ENCODE data around the gene SH3PXD2B.

The SH3PXD2B gene

DNA sequence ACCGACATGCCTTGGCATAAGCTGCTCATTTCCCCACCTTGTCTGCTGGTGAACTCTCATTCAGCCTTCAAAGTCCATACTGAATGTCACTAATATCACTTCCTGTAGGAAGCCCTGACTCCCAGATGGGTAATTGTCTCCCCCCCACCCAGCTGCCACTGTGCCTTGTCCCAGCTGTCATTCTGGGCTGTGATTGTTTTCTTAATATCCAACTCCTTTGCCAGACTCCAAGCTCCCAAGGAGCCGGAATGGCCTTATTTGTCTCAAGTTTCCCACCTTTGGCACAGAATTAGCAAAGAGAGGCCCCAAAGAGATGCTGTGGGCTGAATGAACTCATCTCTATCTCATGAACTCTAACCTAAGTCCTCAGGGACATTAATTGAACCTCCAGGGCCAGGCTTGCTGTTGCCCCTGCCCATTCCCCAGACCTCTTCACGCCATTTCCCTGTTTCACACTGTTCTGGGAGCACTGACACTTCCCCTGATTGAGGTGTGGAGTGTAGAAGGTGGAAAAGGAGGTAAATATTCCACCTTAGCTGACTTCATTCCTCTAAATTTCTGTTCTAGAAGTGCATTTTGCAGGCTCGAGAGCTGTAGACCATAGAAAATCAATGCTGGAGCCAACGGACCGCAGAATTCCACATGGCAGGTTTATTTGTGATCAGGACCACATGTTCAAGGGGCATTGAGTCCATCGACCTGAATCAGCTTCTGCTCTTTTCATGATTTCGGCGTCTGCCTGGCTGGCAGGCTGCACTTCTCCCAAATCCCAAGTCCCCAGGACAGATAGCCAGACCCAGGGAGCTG is 4.9 kb upstream of the SH3PXD2B start:
- H2AFZ ChIP-seq (ENCODE audit: low read depth, low read length), result no peak overlapping the region

DNA sequence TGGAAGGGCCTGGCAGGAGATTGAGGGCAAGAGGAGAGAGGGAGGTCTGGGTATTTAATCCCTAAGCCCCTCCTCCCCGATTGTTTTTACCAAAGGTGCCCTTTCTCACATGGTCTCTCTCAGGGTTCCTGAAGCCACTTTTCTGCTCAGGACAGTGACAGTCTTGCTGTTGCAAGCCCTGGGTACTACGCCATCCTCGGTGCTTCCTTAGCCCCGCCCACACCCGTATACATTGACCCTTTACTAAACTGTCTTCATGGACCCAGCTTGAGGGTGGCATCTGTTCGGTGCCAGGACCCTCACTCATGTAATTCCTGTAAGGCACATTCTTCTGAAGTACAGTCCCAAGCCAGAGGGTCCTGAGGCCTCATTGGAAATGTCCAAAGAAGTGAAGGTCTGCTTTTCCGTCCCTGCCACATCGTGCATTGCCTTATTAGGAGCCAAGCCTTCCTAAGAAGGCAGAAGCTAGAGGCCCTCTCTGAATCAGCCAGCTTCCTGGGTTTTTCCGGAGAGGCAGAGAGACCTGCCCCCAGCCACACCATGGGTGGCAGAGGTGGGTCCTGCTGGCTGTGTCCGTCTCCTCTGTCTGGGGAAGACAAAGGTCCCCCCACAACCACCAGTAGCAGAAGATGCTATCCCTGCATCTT is 1.9 kb upstream of the SH3PXD2B start:
- H3K9me3 ChIP-seq (ENCODE audit: insufficient read depth, low read length, severe bottlenecking), result no peaks in the 10 kb centered on the region
- peaks cover 20% of the 10 kb centered on the region for H3K27me3 ChIP-seq (ENCODE audit: insufficient read depth, low read length, poor library complexity)
- TF ChIP-seq, protein P1, sequence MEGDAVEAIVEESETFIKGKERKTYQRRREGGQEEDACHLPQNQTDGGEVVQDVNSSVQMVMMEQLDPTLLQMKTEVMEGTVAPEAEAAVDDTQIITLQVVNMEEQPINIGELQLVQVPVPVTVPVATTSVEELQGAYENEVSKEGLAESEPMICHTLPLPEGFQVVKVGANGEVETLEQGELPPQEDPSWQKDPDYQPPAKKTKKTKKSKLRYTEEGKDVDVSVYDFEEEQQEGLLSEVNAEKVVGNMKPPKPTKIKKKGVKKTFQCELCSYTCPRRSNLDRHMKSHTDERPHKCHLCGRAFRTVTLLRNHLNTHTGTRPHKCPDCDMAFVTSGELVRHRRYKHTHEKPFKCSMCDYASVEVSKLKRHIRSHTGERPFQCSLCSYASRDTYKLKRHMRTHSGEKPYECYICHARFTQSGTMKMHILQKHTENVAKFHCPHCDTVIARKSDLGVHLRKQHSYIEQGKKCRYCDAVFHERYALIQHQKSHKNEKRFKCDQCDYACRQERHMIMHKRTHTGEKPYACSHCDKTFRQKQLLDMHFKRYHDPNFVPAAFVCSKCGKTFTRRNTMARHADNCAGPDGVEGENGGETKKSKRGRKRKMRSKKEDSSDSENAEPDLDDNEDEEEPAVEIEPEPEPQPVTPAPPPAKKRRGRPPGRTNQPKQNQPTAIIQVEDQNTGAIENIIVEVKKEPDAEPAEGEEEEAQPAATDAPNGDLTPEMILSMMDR (IDR thresholded peaks at IDR 0.05; ENCODE audit: borderline replicate concordance, extremely low read depth, low read length, poor library complexity, severe bottlenecking), result no peak
- no peak for TF ChIP-seq EZH2 (IDR thresholded peaks at IDR 0.05; ENCODE audit: borderline replicate concordance, low read depth, low read length, severe bottlenecking)
- H4K20me1 ChIP-seq (ENCODE audit: insufficient read depth, low read length), result peaks cover 5% of the 10 kb centered on the region; the same call in 1 of the 2 replicates
- H3K4me3 ChIP-seq (ENCODE audit: low read depth in 1 of 2, low read length in 2 of 2), result no peak overlapping the region
- no peak for ATAC-seq (ENCODE audit: insufficient read depth, low read depth)
- no peaks in the 10 kb centered on the region for H3K79me2 ChIP-seq (ENCODE audit: insufficient read depth, low read length)
- H3K27ac ChIP-seq (ENCODE audit: low read length), result no peak overlapping the region
- H3K4me2 ChIP-seq (ENCODE audit: insufficient read depth, low read length), result no peak overlapping the region
- DNase-seq, result no peak
- H3K36me3 ChIP-seq (ENCODE audit: insufficient read depth, low read length), result no peaks in the 10 kb centered on the region
- H2AFZ ChIP-seq (ENCODE audit: low read depth, low read length), result no peak overlapping the region
- no peak overlapping the region for H3K9ac ChIP-seq (ENCODE audit: low read depth, low read length)
- peaks cover 18% of the 10 kb centered on the region for H3K4me1 ChIP-seq (ENCODE audit: insufficient read depth, low read length)

More for the DNA sequence above, 4.9 kb upstream of the SH3PXD2B start:
- Histone ChIP-seq H3K27me3 (ENCODE audit: insufficient read depth, low read length, poor library complexity) (peaks cover 9% of the 10 kb centered on the region), H3K79me2 (ENCODE audit: insufficient read depth, low read length) (no peaks in the 10 kb centered on the region), H4K20me1 (ENCODE audit: insufficient read depth, low read length) (no peaks in the 10 kb centered on the region), H3K9me3 (ENCODE audit: insufficient read depth, low read length, severe bottlenecking) (no peaks in the 10 kb centered on the region), H3K4me2 (ENCODE audit: insufficient read depth, low read length) (no peak overlapping the region), H3K4me3 (ENCODE audit: low read depth in 1 of 2, low read length in 2 of 2) (no peak overlapping the region), H3K9ac (ENCODE audit: low read depth, low read length) (no peak overlapping the region), H3K4me1 (ENCODE audit: insufficient read depth, low read length) (peaks cover 10% of the 10 kb centered on the region), H3K27ac (ENCODE audit: low read length) (no peak overlapping the region), H3K36me3 (ENCODE audit: insufficient read depth, low read length) (no peaks in the 10 kb centered on the region)
- DNase-seq (no peak), ATAC-seq (ENCODE audit: insufficient read depth, low read depth) (no peak)
- TF ChIP-seq EZH2 (IDR thresholded peaks at IDR 0.05; ENCODE audit: borderline replicate concordance, low read depth, low read length, severe bottlenecking), result no peak
- TF ChIP-seq, protein P1 (IDR thresholded peaks at IDR 0.05; ENCODE audit: borderline replicate concordance, extremely low read depth, low read length, poor library complexity, severe bottlenecking), result no peak

DNA sequence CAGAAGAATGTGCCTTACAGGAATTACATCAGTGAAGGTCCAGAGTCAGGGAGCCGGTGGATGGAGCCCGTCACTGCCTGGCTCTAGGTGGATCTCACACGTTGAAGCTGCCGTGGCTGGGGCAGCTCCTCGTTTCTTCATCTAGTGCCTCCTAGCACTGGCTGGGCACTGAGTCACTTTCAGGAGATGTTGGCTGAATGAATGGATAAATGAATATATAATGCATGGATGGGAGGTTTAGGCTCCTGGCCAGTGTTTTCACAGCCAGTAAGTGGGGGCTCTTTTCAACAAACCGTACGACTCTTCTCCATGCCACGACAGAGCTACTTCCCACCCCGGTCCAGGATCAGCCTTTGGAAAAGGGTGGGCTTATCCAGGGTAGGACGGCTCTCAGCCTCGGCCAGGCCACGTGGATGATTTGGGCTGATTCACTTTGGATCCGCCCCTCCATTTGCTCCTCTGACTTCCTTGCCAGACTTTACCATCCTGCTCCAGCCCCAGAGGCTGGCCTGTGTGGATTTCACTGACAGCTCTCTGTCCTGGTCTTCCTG is 1.3 kb upstream of the SH3PXD2B start:
- H3K27me3 ChIP-seq (ENCODE audit: insufficient read depth, low read length, poor library complexity), result peaks cover 20% of the 10 kb centered on the region
- H2AFZ ChIP-seq (ENCODE audit: low read depth, low read length), result no peak overlapping the region
- no peaks in the 10 kb centered on the region for H3K9me3 ChIP-seq (ENCODE audit: insufficient read depth, low read length, severe bottlenecking)
- H4K20me1 ChIP-seq (ENCODE audit: insufficient read depth, low read length), result peaks cover 5% of the 10 kb centered on the region; the same call in 1 of the 2 replicates
- no peak overlapping the region for H3K27ac ChIP-seq (ENCODE audit: low read length)
- H3K4me3 ChIP-seq (ENCODE audit: low read depth in 1 of 2, low read length in 2 of 2), result no peak overlapping the region
- peaks cover 13% of the 10 kb centered on the region for H3K4me1 ChIP-seq (ENCODE audit: insufficient read depth, low read length)
- H3K79me2 ChIP-seq (ENCODE audit: insufficient read depth, low read length), result no peaks in the 10 kb centered on the region
- TF ChIP-seq, protein P1 (IDR thresholded peaks at IDR 0.05; ENCODE audit: borderline replicate concordance, extremely low read depth, low read length, poor library complexity, severe bottlenecking), result no peak
- no peak for TF ChIP-seq EZH2 (IDR thresholded peaks at IDR 0.05; ENCODE audit: borderline replicate concordance, low read depth, low read length, severe bottlenecking)
- DNase-seq (no peak), ATAC-seq (ENCODE audit: insufficient read depth, low read depth) (no peak)
- H3K4me2 ChIP-seq (ENCODE audit: insufficient read depth, low read length), result no peak overlapping the region
- no peaks in the 10 kb centered on the region for H3K36me3 ChIP-seq (ENCODE audit: insufficient read depth, low read length)
- H3K9ac ChIP-seq (ENCODE audit: low read depth, low read length), result no peak overlapping the region

Data from DND-41 (cell line).